Measurements from ENCODE around the gene ELP1.
A peak's percentile ranks its signal among the peaks of the same experiment; 100 is the strongest.
"Not testable (repeated sequence)": the region's sequence is repeated elsewhere in the genome, so short reads cannot be mapped to it uniquely, and the experiment has no call there.

Gene ELP1

GRCh38 chr9:108933231-108933717 is 650 bp downstream of the ELP1 start:
- no peak for DNase-seq (ENCODE audit: low read depth)

GRCh38 chr9:108928386-108928785 is 5.5 kb downstream of the ELP1 start:
- no peak for DNase-seq (ENCODE audit: low read depth)

GRCh38 chr9:108924466-108924865 is 9.5 kb downstream of the ELP1 start:
- no peak for DNase-seq (ENCODE audit: low read depth)

GRCh38 chr9:108921200-108921599 is 12.7 kb downstream of the ELP1 start:
- no peak for DNase-seq (ENCODE audit: low read depth)

GRCh38 chr9:108920401-108920800 is 13.5 kb downstream of the ELP1 start:
- not testable (repeated sequence) for DNase-seq (ENCODE audit: low read depth)

- DNase-seq (ENCODE audit: low read depth) = no peak
These were observed 14.4 kb downstream of the ELP1 start for GRCh38 chr9:108919517-108919916.

GRCh38 chr9:108913391-108913790 is 20.5 kb downstream of the ELP1 start:
- no peak for DNase-seq (ENCODE audit: low read depth)

GRCh38 chr9:108911820-108912219 is 22.1 kb downstream of the ELP1 start:
- no peak for DNase-seq (ENCODE audit: low read depth)

GRCh38 chr9:108910914-108911313 is 23.0 kb downstream of the ELP1 start:
- DNase-seq (ENCODE audit: low read depth) = no peak

- no peak for DNase-seq (ENCODE audit: low read depth)
These were observed 23.5 kb downstream of the ELP1 start for GRCh38 chr9:108910402-108910801.

GRCh38 chr9:108905494-108905893 is 28.4 kb downstream of the ELP1 start:
- no peak for DNase-seq (ENCODE audit: low read depth)

GRCh38 chr9:108904161-108904560 is 29.8 kb downstream of the ELP1 start:
- DNase-seq (ENCODE audit: low read depth) = no peak

- DNase-seq (ENCODE audit: low read depth) = no peak
These were observed 30.4 kb downstream of the ELP1 start for GRCh38 chr9:108903420-108904103.

GRCh38 chr9:108900176-108900575 is 33.7 kb downstream of the ELP1 start:
- no peak for DNase-seq (ENCODE audit: low read depth)

GRCh38 chr9:108899023-108899695 is 34.8 kb downstream of the ELP1 start:
- not testable (repeated sequence) for DNase-seq (ENCODE audit: low read depth)

GRCh38 chr9:108897324-108898096 is 36.4 kb downstream of the ELP1 start:
- no peak for DNase-seq (ENCODE audit: low read depth)

- DNase-seq (ENCODE audit: low read depth) = no peak
These were observed 39.5 kb downstream of the ELP1 start for GRCh38 chr9:108894225-108894997.

GRCh38 chr9:108889649-108890067 is 44.3 kb downstream of the ELP1 start:
- no peak for DNase-seq (ENCODE audit: low read depth)

GRCh38 chr9:108886594-108887271 is 47.2 kb downstream of the ELP1 start:
- DNase-seq (ENCODE audit: low read depth) = not testable (repeated sequence)

- peak; percentile 15 for DNase-seq (ENCODE audit: low read depth)
These were observed 48.1 kb downstream of the ELP1 start for GRCh38 chr9:108885643-108886348.

- DNase-seq (ENCODE audit: low read depth) = no peak
These were observed 49.2 kb downstream of the ELP1 start for GRCh38 chr9:108884701-108885100.
